Measurements from ENCODE around the gene SPATA13.

The SPATA13 gene

GRCh38 chr13:24128112-24128511, 32.4 kb upstream of the SPATA13 start:
- Histone ChIP-seq H3K27ac (no peak overlapping the region), H3K4me3 (no peak overlapping the region), H3K27me3 (no peaks in the 10 kb centered on the region), H3K4me1 (no peaks in the 10 kb centered on the region), H3K9me3 (peaks cover 0 to 15% (median 0%) of the 10 kb centered on the region in 3 donors), H3K36me3 (no peaks in the 10 kb centered on the region)
- intact Hi-C loops (cut with DNase I; ENCODE audit: low total_unique reads) = no loop called here
- TF ChIP-seq CTCF (IDR thresholded peaks at IDR 0.05) = no peak
- no peak for DNase-seq

GRCh38 chr13:24128962-24129361, 31.6 kb upstream of the SPATA13 start:
- H3K27me3 ChIP-seq = no peaks in the 10 kb centered on the region
- H3K4me1 ChIP-seq = no peaks in the 10 kb centered on the region
- H3K36me3 ChIP-seq = no peaks in the 10 kb centered on the region
- no peak for TF ChIP-seq CTCF (IDR thresholded peaks at IDR 0.05)
- no peak overlapping the region for H3K27ac ChIP-seq
- no peak overlapping the region for H3K4me3 ChIP-seq
- intact Hi-C loops (cut with DNase I; ENCODE audit: low total_unique reads) = no loop called here
- DNase-seq = no peak
- H3K9me3 ChIP-seq = peaks cover 0 to 15% (median 0%) of the 10 kb centered on the region in 3 donors

GRCh38 chr13:24129914-24130774, 30.4 kb upstream of the SPATA13 start:
- no peak for TF ChIP-seq CTCF (IDR thresholded peaks at IDR 0.05)
- Histone ChIP-seq H3K4me3 (no peak overlapping the region), H3K4me1 (no peaks in the 10 kb centered on the region), H3K27me3 (no peaks in the 10 kb centered on the region), H3K36me3 (no peaks in the 10 kb centered on the region), H3K9me3 (peaks cover 0 to 15% (median 0%) of the 10 kb centered on the region in 3 donors), H3K27ac (no peak overlapping the region)
- intact Hi-C loops (cut with DNase I; ENCODE audit: low total_unique reads) = no loop called here
- no peak for DNase-seq

GRCh38 chr13:24131749-24132148, 28.8 kb upstream of the SPATA13 start:
- no peak for DNase-seq
- H3K36me3 ChIP-seq = no peaks in the 10 kb centered on the region
- intact Hi-C loops (cut with DNase I; ENCODE audit: low total_unique reads) = no loop called here
- TF ChIP-seq CTCF (IDR thresholded peaks at IDR 0.05) = no peak
- no peaks in the 10 kb centered on the region for H3K27me3 ChIP-seq
- H3K4me1 ChIP-seq = no peaks in the 10 kb centered on the region
- no peak overlapping the region for H3K27ac ChIP-seq
- H3K4me3 ChIP-seq = no peak overlapping the region
- peaks cover 0 to 15% (median 0%) of the 10 kb centered on the region in 3 donors for H3K9me3 ChIP-seq

- no peak for DNase-seq
- Histone ChIP-seq H3K36me3 (no peaks in the 10 kb centered on the region), H3K4me1 (no peaks in the 10 kb centered on the region), H3K27ac (no peak overlapping the region), H3K4me3 (no peak overlapping the region), H3K27me3 (no peaks in the 10 kb centered on the region), H3K9me3 (peaks cover 0 to 15% (median 0%) of the 10 kb centered on the region in 3 donors)
- intact Hi-C loops (cut with DNase I; ENCODE audit: low total_unique reads) = no loop called here
- TF ChIP-seq CTCF (IDR thresholded peaks at IDR 0.05) = no peak
These were observed 27.3 kb upstream of the SPATA13 start for GRCh38 chr13:24133021-24133795.
